Heart right ventricle (tissue), 16 donors: ENCODE results near the gene CACNA1G. TPM values are rescaled to one million over a fixed set of nuclear protein-coding genes. Genes with fewer than 3 reads are reported as not detected.
A peak's percentile ranks its signal among the peaks of the same experiment; 100 is the strongest.

Experiments used
- ATAC-seq, 8 donors: fragments of 200-7000 bp; cut with Tn5 transposase; one replicate each; pipeline ENCODE4 v1.9.1; 2020; ENCODE audit warnings: mild to moderate bottlenecking in 8 of 8, moderate library complexity in 8 of 8, moderate number of reproducible peaks in 1 of 8
- DNase-seq, 2 donors: peaks; one replicate each; pipeline ENCODE4 v3.0.0-alpha.2; 2020
- H3K27ac ChIP-seq, 10 donors: fragments of 200-600 bp; sonication (generic) in 2 of 10; one replicate each; pipeline versions ENCODE4 v1.5.0 to v1.8.0; 2020 to 2022; ENCODE audit warnings: mild to moderate bottlenecking in 3 of 10
- H3K27me3 ChIP-seq, 7 donors: fragments of 200-600 bp; one replicate each; pipeline ENCODE4 v1.8.0; 2021 to 2022; ENCODE audit warnings: mild to moderate bottlenecking in 2 of 7
- H3K36me3 ChIP-seq, 9 donors: fragments of 200-600 bp; sonication (generic) in 1 of 9; one replicate each; pipeline versions ENCODE4 v1.5.0 to v1.8.0; 2020 to 2022; ENCODE audit warnings: mild to moderate bottlenecking in 2 of 9
- H3K4me1 ChIP-seq, 9 donors: fragments of 200-600 bp; sonication (generic) in 1 of 9; one replicate each; pipeline versions ENCODE4 v1.5.0 to v1.8.0; 2020 to 2022; ENCODE audit warnings: mild to moderate bottlenecking in 4 of 9
- H3K4me3 ChIP-seq, 10 donors: fragments of 200-600 bp; sonication (generic) in 2 of 10; one replicate each; pipeline versions ENCODE4 v1.5.0 to v1.8.0; 2020 to 2022; ENCODE audit warnings: mild to moderate bottlenecking in 7 of 10, moderate library complexity in 2 of 10
- H3K9me3 ChIP-seq, 11 donors: fragments of 200-600 bp in 10 of 11; sonication (generic) in 2 of 11; one replicate each; pipeline versions ENCODE4 v1.5.0 to v1.8.0; 2013 to 2022; ENCODE audit warnings: mild to moderate bottlenecking in 2 of 11, control low read depth in 1 of 11, moderate library complexity in 1 of 11
- CTCF ChIP-seq, 9 donors: fragments of 200-600 bp; sonication (generic) in 2 of 9; IDR thresholded peaks; one replicate each; pipeline versions ENCODE4 v1.5.0 to v1.8.0; 2021 to 2022; ENCODE audit warnings: antibody characterized with exemption in 9 of 9, mild to moderate bottlenecking in 5 of 9, moderate library complexity in 1 of 9
- WGBS, 2 donors: extraction: QIAGEN DNeasy Blood & Tissue Kit; methylation state at CpG; one replicate each; pipeline ENCODE4 v1.1.7; 2013; ENCODE audit warnings: inconsistent platforms in 1 of 2; 5-methylcytosine and 5-hydroxymethylcytosine counted together
- intact Hi-C, 10 donors: fragments of 100-400 bp; cut with DNase I; formaldehyde crosslinking; loops; one replicate each; pipeline versions ENCODE4 v1.11.1 to v1.14.2; 2022
- polyA plus RNA-seq, 2 donors: library from polyadenylated mRNA; stranded (reverse); fragments of 200-250 nt; gene quantifications; one replicate each; pipeline ENCODE4 v1.2.3, GENCODE V29; 2013
- total RNA-seq, 10 donors: library from RNA; stranded (reverse); fragmentation: NEBNext Ultra II Directional in 3 of 10; extraction: Animal tissue kit (Norgen Biotek cat#: 25700) in 3 of 10; gene quantifications; one replicate each; pipeline versions ENCODE4 v1.2.1 to v1.2.4, GENCODE V29; 2021 to 2023
- donor health status: Arrhythmogenic right ventricular cardiomyopathy.
- donor health status: ischemic (EF 13 %, LVEDD 7.1; RV severe dilation, severe dysfunction).
- donor health status: healthy with polysubstance abuse.
- donor health status: DM: no; HTN: yes; CAD: no.
- donor health status: DM: no; HTN: no; CAD: no.
- donor health status: ischemic (EF 25% LVEDD 6.9; RV normal size, moderate dysfunction).
- donor health status: ischemic (EF 25% LVEDD 5.7; RV mildly dilated, moderate dysfunction).
- donor health status: healthy.
- donor health status: DM: yes; HTN: yes; CAD: no.
- donor health status: Ischemic cardiomyopathy.
- donor health status: ischemic (EF 35%, LVEDD 5.7; RV mildly dilated, moderate dysfunction).
- donor health status: nonischemic (EF 11% LVEDD 7.7; RV severe dilation, severe dysfunction).
- donor health status: DM: yes; HTN: yes; CAD: no.
- donor health status: PGD.
- donor health status: ischemic (EF 29% LVEDD 5.4; RV normal size, mild dysfunction).
- donor health status: nonischemic (EF 23%, LVEDD 6.1; RV moderate dilation, normal function).

CACNA1G gene
- total and polyA plus RNA-seq, 12 donors = 0.04 to 0.46 (median 0.24) TPM

- no peaks in the 10 kb centered on the region for H3K27me3 ChIP-seq
- peak in 5 of 9 donors; percentile 18 to 45 (median 36) for TF ChIP-seq CTCF (IDR thresholded peaks at IDR 0.05)
- DNase-seq (peak; percentile 84 to 92), ATAC-seq (peak; percentile 88 to 94 (median 91))
- H3K36me3 ChIP-seq = peaks cover 0 to 4% (median 0%) of the 10 kb centered on the region in 9 donors
- peaks cover 2 to 29% (median 23%) of the 10 kb centered on the region in 9 donors for H3K4me1 ChIP-seq
- no peaks in the 10 kb centered on the region for H3K9me3 ChIP-seq
- peak overlapping the region; percentile 38 to 87 (median 61) for H3K4me3 ChIP-seq
- WGBS, 2 donors = 3% methylated on average over 81 to 82 of the region's 82 CpGs
- intact Hi-C loops = loop anchor here in 8 of 10 donors (2.0 to 10.0 kb wide), 4 partner anchors 59 to 413 kb away; no protein-coding TSS in a partner anchor
- H3K27ac ChIP-seq = peak overlapping the region in 9 of 10 donors; percentile 50 to 88 (median 75)
Observed at GRCh38 chr17:50541716-50542688, 18.5 kb upstream of the CACNA1G start.

GRCh38 chr17:50542795-50543774, 17.4 kb upstream of the CACNA1G start:
- Histone ChIP-seq H3K36me3 (peaks cover 0 to 4% (median 0%) of the 10 kb centered on the region in 9 donors), H3K9me3 (no peaks in the 10 kb centered on the region), H3K4me3 (peak overlapping the region in 3 of 10 donors; percentile 38 to 87 (median 65)), H3K4me1 (peaks cover 2 to 39% (median 30%) of the 10 kb centered on the region in 9 donors), H3K27me3 (no peaks in the 10 kb centered on the region), H3K27ac (peak overlapping the region in 6 of 10 donors; percentile 50 to 88 (median 79))
- ATAC-seq (peak in 3 of 8 donors; percentile 4 to 25 (median 19)), DNase-seq (peak in 1 of 2 donors; percentile 31)
- WGBS, 2 donors = 78 to 83% methylated on average over 16 of the region's 16 CpGs
- no peak for TF ChIP-seq CTCF (IDR thresholded peaks at IDR 0.05)
- intact Hi-C loops = loop anchor here in 8 of 10 donors (2.0 to 10.0 kb wide), 3 partner anchors 60 to 412 kb away; no protein-coding TSS in a partner anchor

GRCh38 chr17:50544516-50544915, 16.0 kb upstream of the CACNA1G start:
- no peak for DNase-seq
- no peak for ATAC-seq
- no peak for TF ChIP-seq CTCF (IDR thresholded peaks at IDR 0.05)
- H3K36me3 ChIP-seq = peaks cover 0 to 10% (median 0%) of the 10 kb centered on the region in 9 donors
- WGBS, 2 donors = 72 to 75% methylated on average over 7 of the region's 7 CpGs
- no peaks in the 10 kb centered on the region for H3K9me3 ChIP-seq
- intact Hi-C loops = loop anchor here in 5 of 10 donors (5.0 to 10.0 kb wide), 2 partner anchors 62 to 410 kb away; no protein-coding TSS in a partner anchor
- H3K4me1 ChIP-seq = peaks cover 2 to 41% (median 30%) of the 10 kb centered on the region in 9 donors
- H3K4me3 ChIP-seq = no peak overlapping the region
- H3K27me3 ChIP-seq = no peaks in the 10 kb centered on the region
- no peak overlapping the region for H3K27ac ChIP-seq
